AG09319 (cell line): ENCODE measurements around the gene GIPC1.

Source experiments
- DNase-seq: peaks from one replicate; pipeline ENCODE4 v3.0.0-alpha.2; 2010; ENCODE audit warnings: low read depth; ENCODE audit errors: extremely low read depth
- TF ChIP-seq, protein P1 (sequence below): IDR thresholded peaks from 2 replicates; pipeline ENCODE4 v1.5.1; 2011; ENCODE audit warnings: low read depth, mild to moderate bottlenecking, inconsistent platforms, low read length, moderate library complexity

Gene GIPC1

DNA sequence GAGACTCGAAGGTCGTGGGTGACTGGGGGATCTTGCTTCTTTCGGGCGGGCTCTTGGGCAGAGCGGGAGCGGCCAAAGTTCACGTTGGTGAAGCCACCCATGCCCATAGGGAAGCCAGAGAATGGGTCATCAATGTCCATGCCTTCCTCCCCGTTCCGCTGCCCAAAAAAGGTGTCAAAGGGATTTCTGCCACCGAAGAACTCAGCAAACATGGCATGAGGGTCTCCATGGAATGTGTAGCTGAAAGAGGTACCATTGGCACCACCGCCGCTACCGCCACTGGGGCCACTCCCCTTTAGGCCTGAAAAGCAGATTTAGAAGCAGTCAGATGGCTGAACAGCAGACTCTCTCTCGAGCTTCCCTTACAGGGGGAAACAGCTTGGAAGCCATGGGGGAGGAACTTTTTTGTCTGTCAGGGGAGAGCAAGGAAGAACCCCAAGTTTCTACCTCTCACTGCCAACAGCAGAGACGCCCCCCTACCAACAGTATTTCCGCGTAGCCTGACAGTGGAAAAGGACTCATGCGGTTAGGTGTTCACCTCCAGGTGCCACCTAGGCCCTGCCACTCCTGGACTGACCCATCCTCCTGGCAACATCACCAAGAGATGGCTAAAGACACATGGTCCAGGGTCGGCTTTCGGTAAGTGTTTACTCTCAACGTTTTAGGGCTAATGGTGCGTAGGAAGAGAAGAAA is 21.0 kb upstream of the GIPC1 start:
- TF ChIP-seq, protein P1, sequence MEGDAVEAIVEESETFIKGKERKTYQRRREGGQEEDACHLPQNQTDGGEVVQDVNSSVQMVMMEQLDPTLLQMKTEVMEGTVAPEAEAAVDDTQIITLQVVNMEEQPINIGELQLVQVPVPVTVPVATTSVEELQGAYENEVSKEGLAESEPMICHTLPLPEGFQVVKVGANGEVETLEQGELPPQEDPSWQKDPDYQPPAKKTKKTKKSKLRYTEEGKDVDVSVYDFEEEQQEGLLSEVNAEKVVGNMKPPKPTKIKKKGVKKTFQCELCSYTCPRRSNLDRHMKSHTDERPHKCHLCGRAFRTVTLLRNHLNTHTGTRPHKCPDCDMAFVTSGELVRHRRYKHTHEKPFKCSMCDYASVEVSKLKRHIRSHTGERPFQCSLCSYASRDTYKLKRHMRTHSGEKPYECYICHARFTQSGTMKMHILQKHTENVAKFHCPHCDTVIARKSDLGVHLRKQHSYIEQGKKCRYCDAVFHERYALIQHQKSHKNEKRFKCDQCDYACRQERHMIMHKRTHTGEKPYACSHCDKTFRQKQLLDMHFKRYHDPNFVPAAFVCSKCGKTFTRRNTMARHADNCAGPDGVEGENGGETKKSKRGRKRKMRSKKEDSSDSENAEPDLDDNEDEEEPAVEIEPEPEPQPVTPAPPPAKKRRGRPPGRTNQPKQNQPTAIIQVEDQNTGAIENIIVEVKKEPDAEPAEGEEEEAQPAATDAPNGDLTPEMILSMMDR, result no peak
- no peak for DNase-seq

DNA sequence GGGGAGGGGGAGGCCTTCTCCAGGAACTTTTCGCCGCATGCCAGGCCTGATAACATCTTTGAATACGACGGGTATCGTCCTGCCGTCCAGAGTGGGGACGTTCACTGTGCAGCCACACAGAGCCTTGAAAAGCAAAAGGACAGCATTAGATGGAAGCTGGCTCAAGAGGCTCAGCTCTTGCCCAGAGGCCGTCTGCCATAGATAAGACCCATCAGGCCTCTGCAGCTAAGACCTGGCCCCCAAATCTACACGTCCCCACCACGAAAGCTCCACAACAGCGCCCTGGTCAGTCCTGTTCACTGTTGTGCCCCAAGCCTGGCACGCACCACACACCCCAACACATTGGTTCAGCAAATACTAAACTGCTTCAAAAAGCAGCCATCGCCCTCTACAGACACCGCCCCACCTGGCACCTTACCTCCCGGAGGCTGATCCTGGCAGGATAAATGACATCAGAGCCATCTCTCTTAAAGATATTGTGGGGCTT is 20.2 kb upstream of the GIPC1 start:
- DNase-seq, result no peak
- TF ChIP-seq, protein P1, result no peak

- DNase-seq, result no peak
- TF ChIP-seq, protein P1, result no peak
These were observed 19.6 kb upstream of the GIPC1 start for GRCh38 chr19:14515501-14516047.

GRCh38 chr19:14514215-14514863 is 18.4 kb upstream of the GIPC1 start:
- TF ChIP-seq, protein P1, result no peak
- DNase-seq, result no peak

- TF ChIP-seq, protein P1, result no peak
- DNase-seq, result no peak
These were observed 16.6 kb upstream of the GIPC1 start for GRCh38 chr19:14512406-14512961.

DNA sequence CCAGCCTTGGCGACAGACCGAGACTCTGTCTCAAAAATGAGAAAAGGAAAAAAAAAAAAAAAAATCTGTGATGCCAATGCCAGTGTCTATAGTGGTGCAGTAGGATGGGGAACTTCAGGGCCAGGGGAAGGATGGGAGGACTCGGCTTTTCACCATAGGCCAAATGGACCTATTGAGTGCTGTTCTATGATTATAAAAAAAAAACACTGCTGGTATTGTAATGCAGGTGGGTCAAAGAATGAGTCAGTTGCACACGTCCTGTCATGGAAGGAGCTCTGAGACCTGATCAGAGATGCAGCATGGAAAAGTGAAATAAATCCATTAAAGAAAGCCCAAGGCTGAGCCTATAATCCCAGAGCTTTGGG is 15.3 kb upstream of the GIPC1 start:
- TF ChIP-seq, protein P1, result no peak
- no peak for DNase-seq
